HEK293 (cell line): ENCODE measurements around the gene ZSWIM6.

Source experiments
- CTCF ChIA-PET: fragments of 350-600 bp; formaldehyde crosslinking; extraction: SDS; loops from one replicate; lab custom pipeline; 2021; ENCODE audit warnings: antibody characterized with exemption; lab: Yijun Ruan, JAX
- POLR2A ChIA-PET: fragments of 300-600 bp; formaldehyde crosslinking; extraction: SDS; loops from one replicate; lab custom pipeline; 2020; ENCODE audit warnings: antibody characterized with exemption, inconsistent platforms; lab: Yijun Ruan, JAX
- H3K27ac ChIP-seq: fragments of 200-500 bp; sonication (Bioruptor generic); 2 replicates; pipeline ENCODE4 v1.5.1; 2014; ENCODE audit warnings: low read depth, low read length, control low read depth, inconsistent platforms; ENCODE audit errors: extremely low read depth
- H3K36me3 ChIP-seq, 2 experiments: fragments of 200-500 bp in 1 of 2; sonication (Bioruptor generic) in 1 of 2; 1 replicate in 1 of 2; 2 replicates in 1 of 2; pipeline ENCODE4 v1.5.1; 2014 to 2017; ENCODE audit warnings: inconsistent platforms in 2 of 2, low read length in 2 of 2; ENCODE audit not compliant: control insufficient read depth in 2 of 2, insufficient read depth in 1 of 2
- H3K4me1 ChIP-seq: fragments of 200-500 bp; sonication (Bioruptor generic); 2 replicates; pipeline ENCODE4 v1.5.1; 2014; ENCODE audit warnings: mild to moderate bottlenecking, low read length, inconsistent platforms; ENCODE audit not compliant: control insufficient read depth, insufficient read depth
- H3K4me3 ChIP-seq: 2 replicates; pipeline ENCODE4 v1.5.1; 2011; ENCODE audit warnings: low read depth, mild to moderate bottlenecking, control low read depth, low read length, moderate library complexity
- H3K9me3 ChIP-seq: fragments of 200-500 bp; sonication (Bioruptor generic); 2 replicates; pipeline ENCODE4 v1.5.1; 2014; ENCODE audit warnings: low read depth, low read length, inconsistent platforms; ENCODE audit not compliant: control insufficient read depth, insufficient read depth
- BCL11A ChIP-seq: fragments of 450-650 bp; formaldehyde crosslinking; IDR thresholded peaks from 2 replicates; pipeline ENCODE4 v1.5.1; 2016; ENCODE audit warnings: low read depth, missing biosample characterization, missing genetic modification characterization
- PRDM10 ChIP-seq: fragments of 450-650 bp; formaldehyde crosslinking; IDR thresholded peaks from 2 replicates; pipeline ENCODE4 v1.5.1; 2016; ENCODE audit warnings: missing biosample characterization, missing genetic modification characterization
- SCRT2 ChIP-seq: fragments of 450-650 bp; formaldehyde crosslinking; IDR thresholded peaks from 2 replicates; pipeline ENCODE4 v1.5.1; 2016; ENCODE audit warnings: missing biosample characterization, missing genetic modification characterization
- TRIM28 ChIP-seq: IDR thresholded peaks from 2 replicates; pipeline ENCODE4 v1.6.1; 2011; ENCODE audit warnings: low read length, control low read depth, borderline replicate concordance
- ZEB2 ChIP-seq: fragments of 450-650 bp; formaldehyde crosslinking; IDR thresholded peaks from 2 replicates; pipeline ENCODE4 v1.5.1; 2016; ENCODE audit warnings: missing biosample characterization, missing genetic modification characterization
- ZFP37 ChIP-seq: fragments of 450-650 bp; formaldehyde crosslinking; IDR thresholded peaks from 2 replicates; pipeline ENCODE4 v1.5.1; 2016; ENCODE audit warnings: missing biosample characterization, missing genetic modification characterization
- ZFP69B ChIP-seq: fragments of 450-650 bp; formaldehyde crosslinking; IDR thresholded peaks from 2 replicates; pipeline ENCODE4 v1.5.1; 2016; ENCODE audit warnings: missing biosample characterization, missing genetic modification characterization
- ZNF121 ChIP-seq: fragments of 450-650 bp; formaldehyde crosslinking; IDR thresholded peaks from 2 replicates; pipeline ENCODE4 v1.5.1; 2016; ENCODE audit warnings: missing biosample characterization, missing genetic modification characterization
- ZNF223 ChIP-seq: fragments of 450-650 bp; formaldehyde crosslinking; IDR thresholded peaks from 2 replicates; pipeline ENCODE4 v1.5.1; 2016; ENCODE audit warnings: missing biosample characterization, missing genetic modification characterization
- ZNF274 ChIP-seq, 2 experiments: fragments of 200-500 bp in 1 of 2; fragments of 450-650 bp in 1 of 2; sonication (Bioruptor generic) in 1 of 2; formaldehyde crosslinking in 1 of 2; IDR thresholded peaks; 2 replicates each; pipeline versions ENCODE4 v1.5.1 to v1.6.1; 2014 to 2016; ENCODE audit warnings: borderline replicate concordance in 1 of 2, inconsistent platforms in 1 of 2, low read length in 1 of 2, missing biosample characterization in 1 of 2, missing genetic modification characterization in 1 of 2
- ZNF48 ChIP-seq: fragments of 450-650 bp; formaldehyde crosslinking; IDR thresholded peaks from 2 replicates; pipeline ENCODE4 v1.5.1; 2016; ENCODE audit warnings: missing biosample characterization, missing genetic modification characterization
- ZNF521 ChIP-seq: fragments of 450-650 bp; formaldehyde crosslinking; IDR thresholded peaks from 2 replicates; pipeline ENCODE4 v1.5.1; 2017; ENCODE audit warnings: missing biosample characterization, mild to moderate bottlenecking, missing genetic modification characterization
- ZNF544 ChIP-seq: fragments of 450-650 bp; formaldehyde crosslinking; IDR thresholded peaks from 2 replicates; pipeline ENCODE4 v1.5.0; 2017; ENCODE audit warnings: missing biosample characterization, missing genetic modification characterization
- ZNF555 ChIP-seq: fragments of 450-650 bp; formaldehyde crosslinking; conservative IDR thresholded peaks from 2 replicates; pipeline ENCODE4 v1.5.1; 2017; ENCODE audit warnings: missing biosample characterization, mild to moderate bottlenecking, missing genetic modification characterization, inconsistent platforms
- ZNF610 ChIP-seq: fragments of 450-650 bp; formaldehyde crosslinking; IDR thresholded peaks from 2 replicates; pipeline ENCODE4 v1.5.1; 2016; ENCODE audit warnings: missing biosample characterization, missing genetic modification characterization, borderline replicate concordance
- ZNF623 ChIP-seq: fragments of 450-650 bp; formaldehyde crosslinking; IDR thresholded peaks from 2 replicates; pipeline ENCODE4 v1.5.1; 2016; ENCODE audit warnings: missing biosample characterization, missing genetic modification characterization
- ZNF692 ChIP-seq: fragments of 450-650 bp; formaldehyde crosslinking; IDR thresholded peaks from 2 replicates; pipeline ENCODE4 v1.5.1; 2016; ENCODE audit warnings: missing biosample characterization, missing genetic modification characterization
- ZNF701 ChIP-seq: fragments of 450-650 bp; formaldehyde crosslinking; IDR thresholded peaks from 2 replicates; pipeline ENCODE4 v1.5.1; 2016; ENCODE audit warnings: missing biosample characterization, missing genetic modification characterization
- ZNF776 ChIP-seq: fragments of 450-650 bp; formaldehyde crosslinking; IDR thresholded peaks from 2 replicates; pipeline ENCODE4 v1.5.0; 2017; ENCODE audit warnings: missing biosample characterization, missing genetic modification characterization, borderline replicate concordance
- ZSCAN4 ChIP-seq: fragments of 450-650 bp; formaldehyde crosslinking; IDR thresholded peaks from 2 replicates; pipeline ENCODE4 v1.5.1; 2017; ENCODE audit warnings: missing biosample characterization, missing genetic modification characterization
- TF ChIP-seq, protein P1 (sequence below): fragments of 450-650 bp; formaldehyde crosslinking; optimal IDR thresholded peaks from 2 replicates; pipeline ENCODE3; 2016; ENCODE audit warnings: missing biosample characterization, mild to moderate bottlenecking, missing genetic modification characterization

Gene ZSWIM6

DNA sequence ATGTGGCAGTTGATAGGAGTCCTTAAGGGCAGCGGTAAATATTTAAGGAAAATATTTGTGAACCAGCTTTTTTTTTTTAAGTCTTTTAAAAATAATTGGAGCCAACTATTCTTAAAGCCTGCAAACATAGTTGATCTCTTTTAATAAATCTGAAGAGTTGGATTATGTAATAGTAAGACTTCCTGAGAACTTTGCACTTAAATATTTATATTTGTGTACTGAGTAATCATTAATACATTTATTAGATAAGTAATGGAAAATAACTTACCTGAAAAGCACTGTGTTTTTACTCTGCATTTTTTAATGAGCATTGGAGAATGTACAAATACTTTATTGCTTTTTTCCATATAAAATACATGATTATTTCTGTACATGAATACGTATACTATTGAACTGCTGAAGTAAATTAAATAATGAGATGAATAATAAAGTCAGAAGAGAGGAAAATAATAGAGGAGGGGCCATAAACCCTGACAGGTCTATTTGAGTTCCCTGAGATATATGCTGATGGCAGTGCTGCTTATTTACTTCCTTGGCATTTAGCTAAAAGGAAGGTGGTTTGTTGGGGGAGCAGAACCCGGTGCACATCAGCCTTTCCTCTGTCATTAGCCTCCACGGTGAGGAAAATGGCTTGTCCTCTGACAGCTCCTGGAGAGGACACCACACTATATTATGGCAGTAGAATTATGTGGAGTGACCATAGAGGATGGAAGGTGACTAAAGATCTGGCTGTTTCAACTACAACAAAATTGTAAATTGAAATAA is 148.0 kb downstream of the ZSWIM6 start (continued):
- TF ChIP-seq PRDM10 (no peak), ZNF623 (no peak), ZNF48 (tag by site-specific recombination) (no peak), ZNF521 (tag by site-specific recombination) (no peak), ZFP69B (tag by site-specific recombination) (no peak)

- Histone ChIP-seq H3K4me3 (no peak overlapping the region), H3K9me3 (no peaks in the 10 kb centered on the region), H3K4me1 (no peaks in the 10 kb centered on the region), H3K36me3 (peaks cover 0 to 5% of the 10 kb centered on the region in 2 experiments; a peak in 1 of 3 replicates), H3K27ac (no peak overlapping the region)
- POLR2A ChIA-PET: no interaction called here
- CTCF ChIA-PET: no interaction called here
- TF ChIP-seq ZFP37 (tag by site-specific recombination) (no peak), ZNF701 (tag by site-specific recombination) (no peak), ZNF121 (tag by site-specific recombination) (no peak), ZEB2 (tag by site-specific recombination) (no peak), PRDM10 (no peak), TRIM28 (no peak), SCRT2 (no peak), ZNF555 (no peak), ZNF692 (no peak), ZNF274 (IDR thresholded peaks at IDR 0.05; ENCODE audit: low read length) (no peak), ZNF274 (tag by site-specific recombination; IDR thresholded peaks at IDR 0.05; ENCODE audit: borderline replicate concordance) (no peak), ZSCAN4 (tag by site-specific recombination) (no peak), BCL11A (tag by site-specific recombination) (no peak), ZNF223 (tag by site-specific recombination) (no peak), ZNF610 (tag by site-specific recombination) (no peak), ZNF544 (tag by site-specific recombination) (no peak), ZNF776 (tag by site-specific recombination) (no peak)
- TF ChIP-seq, protein P1, sequence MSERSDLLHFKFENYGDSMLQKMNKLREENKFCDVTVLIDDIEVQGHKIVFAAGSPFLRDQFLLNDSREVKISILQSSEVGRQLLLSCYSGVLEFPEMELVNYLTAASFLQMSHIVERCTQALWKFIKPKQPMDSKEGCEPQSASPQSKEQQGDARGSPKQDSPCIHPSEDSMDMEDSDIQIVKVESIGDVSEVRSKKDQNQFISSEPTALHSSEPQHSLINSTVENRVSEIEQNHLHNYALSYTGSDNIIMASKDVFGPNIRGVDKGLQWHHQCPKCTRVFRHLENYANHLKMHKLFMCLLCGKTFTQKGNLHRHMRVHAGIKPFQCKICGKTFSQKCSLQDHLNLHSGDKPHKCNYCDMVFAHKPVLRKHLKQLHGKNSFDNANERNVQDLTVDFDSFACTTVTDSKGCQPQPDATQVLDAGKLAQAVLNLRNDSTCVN (tag by site-specific recombination): no peak
Observed at GRCh38 chr5:61482980-61483379, 150.9 kb downstream of the ZSWIM6 start.
